GM18526 (cell line): ENCODE measurements around the gene C9orf152.

Experiments used
- POLR2A ChIP-seq: IDR thresholded peaks from 3 replicates; pipeline ENCODE4 v1.6.1; 2011; ENCODE audit not compliant: insufficient read length; ENCODE audit errors: extremely low read depth

Gene C9orf152

DNA sequence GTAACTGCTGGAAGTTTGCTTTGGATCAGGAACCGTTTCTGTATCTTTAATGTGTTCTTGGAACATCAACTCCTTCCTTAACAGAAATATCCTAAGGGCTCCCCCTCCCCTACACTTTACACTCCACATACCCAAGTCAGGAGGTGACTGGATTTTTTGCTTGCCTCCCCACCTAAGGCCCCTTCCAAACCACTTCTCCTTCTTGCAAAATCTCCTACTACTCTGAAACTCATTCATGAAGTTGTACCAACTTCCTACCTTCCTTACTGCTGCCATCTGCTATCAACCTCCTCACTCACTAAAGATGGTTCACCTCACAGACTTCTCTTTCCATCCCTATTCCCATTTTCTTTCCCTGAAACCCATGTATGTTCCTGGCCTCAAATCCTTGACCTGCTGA lies 32.2 kb upstream of the C9orf152 start:
- no peak for TF ChIP-seq POLR2A

DNA sequence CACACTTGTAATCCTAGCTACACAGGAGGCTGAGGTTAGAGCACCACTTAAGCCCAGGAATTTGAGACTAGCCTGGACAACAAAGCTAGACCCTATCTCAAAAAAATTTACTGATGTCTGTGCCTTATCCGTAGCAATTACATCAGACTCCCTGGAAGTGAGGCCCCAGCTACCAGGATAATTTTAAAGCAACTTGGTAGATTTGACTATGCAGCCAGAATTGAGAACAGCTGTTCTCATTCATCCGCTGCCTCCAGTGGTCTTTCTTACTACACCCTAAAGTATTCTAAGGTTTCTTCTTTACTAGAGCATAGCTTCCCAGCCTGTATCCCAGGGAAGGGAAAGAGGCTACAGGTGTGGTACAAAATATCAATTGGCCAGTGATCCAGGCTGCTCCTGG lies 20.4 kb upstream of the C9orf152 start:
- no peak for TF ChIP-seq POLR2A

DNA sequence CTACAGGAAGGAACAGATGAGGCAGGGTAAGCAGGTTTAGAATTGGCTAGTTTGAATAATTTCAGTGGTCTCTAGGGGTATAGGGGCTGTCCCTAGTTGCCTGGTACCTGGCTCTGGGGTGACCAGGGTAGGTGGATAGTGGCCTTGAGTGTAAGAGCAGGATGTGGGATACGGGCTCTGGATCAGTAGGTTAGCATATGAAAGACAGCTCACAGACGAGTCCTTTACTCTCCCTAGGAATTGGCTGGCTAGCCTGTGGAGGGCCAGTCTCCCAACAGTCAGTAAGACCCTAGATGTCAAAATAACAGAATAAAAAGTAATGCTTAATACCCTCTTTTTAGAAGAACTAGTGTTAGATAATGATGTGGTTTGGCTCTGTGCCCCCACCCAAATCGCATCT lies 16.6 kb upstream of the C9orf152 start:
- TF ChIP-seq POLR2A, result no peak

DNA sequence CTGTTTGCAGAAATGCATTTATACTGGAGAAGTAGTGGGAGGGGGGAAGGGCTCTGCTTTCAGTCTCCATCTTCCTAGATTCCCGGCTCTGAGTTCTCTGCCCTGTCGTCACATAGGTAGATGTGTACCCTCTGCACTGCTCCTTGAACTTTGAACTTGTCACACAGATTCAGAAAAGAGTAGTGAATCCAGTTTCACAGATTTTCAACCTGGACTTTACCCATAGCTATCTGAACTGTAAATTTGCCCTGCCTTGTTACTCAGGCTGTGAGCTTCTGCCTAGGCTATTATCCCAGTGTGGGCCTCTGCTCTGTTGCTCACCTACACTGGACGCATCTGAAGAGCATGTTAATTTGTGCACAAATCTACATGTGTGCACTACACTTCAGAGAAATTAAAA lies 12.8 kb upstream of the C9orf152 start:
- TF ChIP-seq POLR2A, result no peak

DNA sequence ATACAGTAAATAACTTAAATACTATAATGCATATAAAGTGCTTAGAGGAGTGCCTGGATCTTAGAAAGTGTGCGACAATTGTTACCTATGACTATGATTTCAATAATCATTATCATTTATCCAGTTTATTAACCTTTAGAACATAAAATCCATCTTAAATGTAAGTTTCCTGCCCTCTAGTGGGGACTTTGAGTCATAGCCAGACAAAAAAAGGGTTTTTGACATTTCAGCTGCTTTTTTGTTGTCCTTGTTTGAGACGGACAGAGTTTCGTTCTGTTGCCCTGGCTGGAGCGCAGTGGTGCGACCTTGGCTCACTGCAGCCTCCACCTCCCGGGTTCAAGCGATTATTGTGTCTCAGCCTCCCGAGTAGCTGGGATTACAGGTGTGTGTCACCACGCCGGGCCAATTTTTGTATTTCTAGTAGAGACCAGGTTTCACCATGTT lies 9.7 kb upstream of the C9orf152 start:
- no peak for TF ChIP-seq POLR2A

DNA sequence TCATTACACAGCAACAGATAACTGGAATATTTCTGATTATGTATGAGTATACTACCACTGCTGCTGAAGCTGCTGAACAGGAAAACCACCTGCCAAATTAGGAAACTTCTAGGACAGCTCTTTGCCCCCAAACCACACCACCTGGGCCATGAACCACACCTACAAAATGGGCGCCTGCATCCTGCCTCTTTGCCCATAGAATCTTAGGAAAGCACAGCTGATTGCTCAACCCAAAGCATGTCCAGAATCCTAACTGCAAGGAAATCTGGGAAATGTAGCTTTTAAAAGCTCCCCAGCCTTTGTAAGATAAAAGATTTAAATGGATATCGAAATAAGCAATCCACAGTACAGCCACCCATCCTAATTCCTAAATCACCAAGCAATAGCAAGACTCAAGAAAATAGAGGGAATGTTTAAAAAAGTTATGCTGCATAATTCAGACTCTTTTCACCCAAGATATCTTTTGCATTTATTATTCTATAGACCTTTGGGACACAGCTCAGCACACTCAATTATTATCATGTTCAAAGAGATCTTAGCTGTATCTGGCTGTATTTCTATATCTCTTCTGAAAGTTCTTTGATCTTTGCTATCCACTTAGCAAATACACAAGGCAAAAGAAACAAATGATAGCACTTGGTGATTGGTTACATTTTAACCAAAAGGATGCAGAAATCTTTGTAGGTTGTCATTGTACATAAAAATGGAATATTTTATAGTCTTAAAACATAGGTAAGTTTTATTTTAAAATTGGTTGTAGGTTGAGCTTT lies 6.8 kb upstream of the C9orf152 start:
- TF ChIP-seq POLR2A, result no peak

DNA sequence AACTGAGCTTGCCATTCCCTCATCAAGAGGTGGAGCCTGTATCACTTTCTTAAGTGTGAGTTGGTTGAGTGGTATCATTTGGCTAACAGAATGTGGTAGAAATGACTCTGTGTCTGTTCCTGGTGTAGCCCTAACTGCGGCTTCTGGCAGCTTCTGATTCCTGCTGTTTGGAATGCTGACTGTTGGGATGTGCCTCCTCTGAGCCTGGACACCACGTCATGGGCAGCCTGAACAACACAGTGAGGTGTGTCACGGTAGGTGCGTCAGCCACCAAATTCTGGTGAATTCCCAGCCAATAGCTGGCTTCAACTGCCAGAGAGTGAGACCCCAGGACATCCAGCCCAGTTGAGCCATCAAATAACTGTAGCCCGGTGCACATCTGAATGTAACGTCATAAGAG lies 6.1 kb upstream of the C9orf152 start:
- no peak for TF ChIP-seq POLR2A

DNA sequence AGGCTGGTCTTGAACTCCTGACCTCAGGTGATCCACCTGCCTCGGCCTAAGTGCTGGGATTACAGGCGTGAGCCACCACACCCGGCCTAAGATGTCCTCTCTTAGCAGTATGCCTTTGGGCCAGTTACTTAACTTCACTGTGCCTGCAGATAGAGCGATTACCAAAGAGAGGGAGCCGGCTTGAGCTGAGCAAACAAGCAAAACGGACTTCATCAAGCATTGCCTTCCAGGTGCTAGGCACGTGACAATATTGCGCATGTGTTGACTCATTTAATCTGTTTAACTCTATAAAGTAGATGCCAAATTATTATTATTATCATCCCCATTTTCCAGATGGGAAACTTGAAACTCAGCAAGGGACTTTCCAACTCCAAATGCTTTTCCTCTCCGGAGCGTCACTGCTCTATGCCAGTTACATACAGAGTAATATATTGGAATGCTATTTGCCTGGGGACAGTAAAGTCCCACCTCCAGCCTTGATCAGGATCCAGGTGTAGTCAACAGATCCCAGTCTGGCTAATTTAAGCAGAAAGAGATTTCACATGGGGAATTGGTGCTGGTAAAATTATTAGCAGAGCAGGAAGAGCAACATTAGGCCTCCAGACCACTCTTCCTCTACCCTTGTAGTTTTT lies 5.6 kb upstream of the C9orf152 start:
- TF ChIP-seq POLR2A, result no peak

DNA sequence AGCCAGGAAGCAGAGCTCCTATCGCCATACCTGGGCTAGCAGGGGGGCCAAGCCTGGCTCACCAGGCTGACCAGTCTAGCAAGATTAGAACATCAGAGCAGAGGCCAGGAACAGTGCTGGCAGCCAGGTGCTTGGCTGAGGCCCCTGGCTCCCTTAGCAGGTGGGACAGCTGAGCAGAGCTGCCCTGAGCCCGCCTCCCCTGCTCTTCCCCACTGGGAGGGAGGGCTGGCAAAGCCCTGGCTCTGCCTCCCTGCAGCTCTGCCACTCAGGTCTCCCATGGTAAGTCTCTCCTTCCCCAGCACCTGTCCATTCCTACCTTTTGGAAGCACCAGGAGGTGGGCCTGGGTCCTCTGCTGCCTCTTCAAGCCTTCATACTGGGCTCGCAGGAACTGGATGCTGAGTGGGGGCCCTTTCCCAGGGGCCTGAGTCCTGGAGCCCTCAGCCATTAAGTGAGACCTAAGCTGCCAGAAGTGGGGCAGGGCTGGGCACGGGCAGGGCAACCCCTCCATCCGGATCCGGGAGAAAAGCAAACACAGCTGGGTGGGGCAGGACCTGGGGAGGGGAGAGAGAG lies 803 bp downstream of the C9orf152 start:
- no peak for TF ChIP-seq POLR2A

DNA sequence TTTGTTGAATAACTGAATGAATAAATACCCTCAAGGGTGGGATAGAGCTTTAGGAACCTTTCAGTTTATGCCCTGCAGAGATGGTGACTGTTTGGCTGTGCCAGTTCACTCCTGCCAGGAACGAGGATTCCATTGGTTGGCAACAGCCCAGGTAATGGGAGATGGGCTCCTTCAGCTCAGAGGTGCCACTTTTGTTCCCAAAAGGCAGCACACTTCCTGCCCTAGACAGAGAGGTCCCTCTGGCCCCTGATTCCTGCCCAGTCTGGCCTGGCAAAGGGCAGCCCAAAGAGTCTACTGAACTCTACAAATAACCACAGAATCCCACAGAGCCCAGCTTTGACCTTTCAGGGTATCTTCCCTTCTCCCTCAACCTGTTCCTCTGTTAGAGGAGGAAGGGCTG lies 1.6 kb downstream of the C9orf152 start:
- no peak for TF ChIP-seq POLR2A

DNA sequence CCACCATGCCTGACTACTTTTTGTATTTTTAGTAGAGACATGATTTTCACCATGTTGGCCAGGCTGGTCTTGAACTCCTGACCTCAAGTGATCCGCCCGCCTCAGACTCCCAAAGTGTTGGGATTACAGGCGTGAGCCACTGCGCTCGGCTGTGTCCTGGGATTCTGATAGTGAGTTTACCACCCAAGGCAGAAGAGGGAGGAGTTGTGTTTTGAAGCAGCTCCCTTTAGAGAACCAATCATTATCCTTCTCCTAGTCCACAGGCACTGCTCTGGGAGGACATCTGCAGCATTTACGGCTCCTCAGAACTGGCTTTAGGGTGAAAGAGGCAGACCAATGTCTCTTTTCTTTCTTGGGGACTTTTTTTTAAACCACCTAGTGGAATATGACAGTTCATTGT lies 5.7 kb downstream of the C9orf152 start:
- no peak for TF ChIP-seq POLR2A

DNA sequence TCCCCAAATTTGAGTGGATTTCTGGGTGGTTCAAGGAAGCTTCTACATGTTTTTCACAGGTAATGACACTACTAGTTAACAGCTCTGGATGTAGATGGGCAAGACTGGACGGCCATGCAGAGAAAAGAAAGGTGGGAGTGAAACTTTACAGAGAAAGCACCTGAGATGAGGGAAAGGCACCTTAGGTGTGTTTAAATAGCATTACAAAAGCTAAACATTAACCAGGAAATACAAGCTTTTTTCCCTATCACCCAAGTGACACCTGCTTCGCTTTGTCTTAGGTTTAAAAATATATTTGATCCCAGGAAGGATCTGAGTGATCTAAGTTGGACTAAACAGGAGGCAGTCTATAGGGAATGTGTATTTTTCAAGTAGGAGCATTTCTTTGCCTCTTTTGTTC lies 8.3 kb downstream of the C9orf152 start:
- no peak for TF ChIP-seq POLR2A

DNA sequence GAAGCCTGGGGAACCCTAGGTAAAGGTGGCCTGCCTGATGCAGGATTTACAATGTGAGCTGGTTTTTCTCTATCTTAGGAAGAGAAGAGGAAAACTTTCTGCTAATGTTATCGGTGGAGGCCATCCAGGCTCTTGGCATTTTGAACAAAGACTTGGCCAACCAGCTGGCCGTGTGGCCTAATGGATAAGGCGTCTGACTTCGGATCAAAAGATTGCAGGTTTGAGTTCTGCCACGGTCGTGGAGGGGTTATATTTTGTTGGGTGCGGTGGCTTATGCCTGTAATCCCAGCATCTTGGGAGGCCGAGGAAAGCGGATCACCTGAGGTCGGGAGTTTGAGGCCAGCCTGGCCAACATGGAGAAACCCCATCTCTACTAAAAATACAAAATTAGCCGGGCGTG lies 9.6 kb downstream of the C9orf152 start:
- TF ChIP-seq POLR2A, result no peak

DNA sequence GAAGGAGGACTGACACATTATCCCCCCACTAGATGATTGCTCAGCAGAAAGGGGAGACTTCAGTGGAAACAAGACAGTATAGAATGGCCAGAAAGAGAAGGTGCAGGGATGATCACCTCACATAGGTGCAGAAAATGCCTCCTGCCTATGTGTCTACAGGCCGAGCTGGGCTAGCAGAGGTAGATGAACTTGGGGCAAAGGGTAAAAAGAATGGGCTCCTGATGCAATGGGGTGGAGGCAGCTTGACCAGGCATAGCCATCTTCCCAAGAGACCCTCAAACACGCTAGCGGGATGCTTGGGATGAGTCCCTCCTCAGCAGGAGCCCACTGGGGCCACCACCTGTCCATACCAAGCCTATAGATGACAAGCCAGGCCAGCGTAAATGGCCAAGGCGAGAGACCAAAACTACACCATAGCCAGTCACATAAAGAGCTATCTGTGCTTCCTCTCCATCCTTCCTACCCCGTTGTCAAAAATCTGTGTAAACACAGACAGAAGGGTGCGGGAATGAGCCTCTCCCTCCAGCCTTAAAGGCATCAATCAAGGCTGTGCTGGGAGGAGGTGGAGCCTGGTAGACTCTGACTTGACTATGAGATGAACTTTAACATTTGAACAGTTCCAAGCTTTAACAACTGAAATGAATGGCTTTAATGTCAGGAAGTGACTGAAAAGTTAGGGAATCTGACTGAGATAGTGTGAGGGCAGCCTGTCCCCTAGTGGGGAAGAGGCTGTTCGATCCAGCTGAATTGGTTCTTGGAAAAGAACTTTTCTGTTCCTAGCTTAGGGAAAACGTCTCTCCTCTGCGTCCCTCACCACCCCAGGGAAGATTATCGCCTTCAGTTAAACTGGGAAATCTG lies 10.4 kb downstream of the C9orf152 start:
- TF ChIP-seq POLR2A, result no peak

DNA sequence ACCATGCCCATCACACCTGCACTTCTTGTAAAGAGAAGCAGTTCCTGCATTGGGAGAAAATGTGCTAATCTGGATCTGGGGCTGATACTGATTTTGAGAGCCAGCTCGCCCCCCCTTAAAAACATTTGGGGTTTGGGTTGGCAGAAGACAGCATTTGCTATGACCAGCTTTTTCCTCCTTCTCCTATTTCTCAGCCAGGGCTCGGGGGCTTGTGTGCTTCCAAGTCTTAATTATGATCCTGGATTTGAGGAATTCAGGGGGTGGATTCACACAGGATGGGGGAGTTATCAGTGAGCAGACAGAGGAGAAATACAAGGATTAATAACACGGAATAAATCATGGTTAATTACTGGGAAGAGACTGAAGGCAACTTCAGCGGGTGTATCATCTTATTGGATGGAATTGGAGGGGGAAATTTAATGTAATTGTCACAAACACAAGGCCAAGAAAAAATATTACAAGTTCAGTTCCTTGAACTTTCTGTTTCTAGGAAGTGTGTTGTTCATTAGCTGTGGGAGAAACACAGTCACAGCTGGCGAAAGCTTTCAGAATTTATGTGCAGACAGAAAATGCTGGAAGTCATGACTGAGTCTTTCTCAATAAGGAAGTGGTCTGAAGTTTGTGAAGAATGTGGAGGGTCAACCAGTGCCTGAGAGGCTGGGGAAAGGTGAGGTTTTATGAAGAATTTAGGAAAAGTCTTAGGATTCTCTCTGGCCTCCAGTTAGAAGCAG lies 15.3 kb downstream of the C9orf152 start:
- no peak for TF ChIP-seq POLR2A
